ENCODE results near the gene NBPF1. TPM values are rescaled to one million over a fixed set of nuclear protein-coding genes. Genes with fewer than 3 reads are reported as not detected.
A peak's percentile ranks its signal among the peaks of the same experiment; 100 is the strongest.
"Not testable (repeated sequence)": the region's sequence is repeated elsewhere in the genome, so short reads cannot be mapped to it uniquely, and the experiment has no call there.

Gene NBPF1
- total RNA-seq, 1 experiment from 2014 or later: 27.7 TPM

DNA sequence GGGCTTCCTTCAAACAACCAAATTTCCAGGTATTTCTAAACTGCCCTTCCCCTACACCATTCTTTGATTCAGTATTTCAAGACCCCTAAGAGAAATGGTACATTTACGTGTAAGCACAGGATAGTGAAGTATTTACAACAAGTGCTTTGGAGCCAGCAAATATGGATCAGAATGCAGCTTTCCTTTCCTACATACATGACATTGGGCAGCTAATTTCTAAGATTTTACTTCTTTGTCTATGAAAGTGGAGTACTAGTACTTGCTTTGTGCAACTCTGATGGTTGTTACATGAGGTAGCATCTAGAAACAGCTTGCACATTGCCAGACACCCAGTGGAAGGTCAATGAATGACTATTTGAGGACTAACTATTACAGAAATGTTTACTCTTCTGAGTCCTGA lies 38.2 kb upstream of the NBPF1 start:
- H2BK120ac ChIP-seq (ENCODE audit: low read depth, low read length, poor library complexity, severe bottlenecking); H3K79me2 ChIP-seq (ENCODE audit: insufficient read depth, low read length); H4K20me1 ChIP-seq (ENCODE audit: control insufficient read depth, insufficient read depth, insufficient read length); H3K9ac ChIP-seq (ENCODE audit: extremely low read depth, insufficient read length, low read length); H2BK5ac ChIP-seq (ENCODE audit: insufficient read length, low read length); H2BK20ac ChIP-seq (ENCODE audit: low read depth, low read length, poor library complexity, severe bottlenecking); H3K36me3 Mint-ChIP-seq (ENCODE audit: insufficient read depth in 1 of 3, low read depth in 3 of 3); H3K56ac ChIP-seq (ENCODE audit: insufficient read length, low read depth, low read length); H3K23ac ChIP-seq (ENCODE audit: insufficient read length, low read depth, low read length); H3K4me1 Mint-ChIP-seq; H3K27ac ChIP-seq (ENCODE audit: insufficient read length, low read depth, low read length); H3K23me2 ChIP-seq (ENCODE audit: insufficient read length, low read depth, low read length, poor library complexity, severe bottlenecking); H3K18ac ChIP-seq (ENCODE audit: insufficient read length, low read depth, low read length); H4K91ac ChIP-seq (ENCODE audit: insufficient read length, low read depth, low read length); H3K4ac ChIP-seq (ENCODE audit: low read depth, low read length); H3K14ac ChIP-seq (ENCODE audit: insufficient read depth, low read length); H2BK15ac ChIP-seq (ENCODE audit: low read depth, low read length); H3T11ph ChIP-seq (ENCODE audit: low read length); H3K9me3 Mint-ChIP-seq; H2AFZ ChIP-seq (ENCODE audit: low read length); H4K8ac ChIP-seq (replicated peaks; ENCODE audit: insufficient read length, low read depth, low read length); H3K4me1 ChIP-seq (ENCODE audit: insufficient read depth, low read length); H4K5ac ChIP-seq (ENCODE audit: insufficient read length, low read depth, low read length); H3K9me3 ChIP-seq (ENCODE audit: control insufficient read depth, low read depth, low read length); H3K4me3 Mint-ChIP-seq; H3K27ac Mint-ChIP-seq; H3K4me2 ChIP-seq (ENCODE audit: insufficient read depth, insufficient read length, low read length); H3K27me3 ChIP-seq (ENCODE audit: insufficient read depth, low read length); H2BK12ac ChIP-seq (ENCODE audit: insufficient read length, low read depth, low read length); H2AK5ac ChIP-seq (ENCODE audit: insufficient read length, low read length); H3K79me1 ChIP-seq (ENCODE audit: insufficient read depth, low read depth, low read length, poor library complexity, severe bottlenecking): not testable (repeated sequence)
- DNase-seq: peak; percentile 12
- WGBS (ENCODE audit: extremely low coverage, insufficient read length, low lambda C conversion rate): no CpG with 5 or more reads among the region's 1 CpG
- H3K27me3 Mint-ChIP-seq (ENCODE audit: low read depth): peaks cover 22% of the 10 kb centered on the region

DNA sequence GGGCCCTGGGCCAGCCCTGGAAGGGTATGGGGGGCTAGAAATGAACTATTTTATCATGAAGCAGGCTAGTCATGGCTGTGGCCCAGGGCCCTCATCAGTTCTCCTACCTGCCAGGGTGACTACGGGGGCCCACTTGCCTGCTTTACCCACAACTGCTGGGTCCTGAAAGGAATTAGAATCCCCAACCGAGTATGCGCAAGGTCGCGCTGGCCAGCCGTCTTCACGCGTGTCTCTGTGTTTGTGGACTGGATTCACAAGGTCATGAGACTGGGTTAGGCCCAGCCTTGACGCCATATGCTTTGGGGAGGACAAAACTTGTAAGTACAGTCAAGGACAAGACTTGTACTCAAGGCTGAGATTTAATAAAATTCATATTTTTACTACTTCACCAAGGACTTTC lies 36.6 kb upstream of the NBPF1 start:
- H4K20me1 ChIP-seq (ENCODE audit: control insufficient read depth, insufficient read depth, insufficient read length); H3K9ac ChIP-seq (ENCODE audit: extremely low read depth, insufficient read length, low read length); DNase-seq; H3K27me3 ChIP-seq (ENCODE audit: insufficient read depth, low read length); H3K36me3 Mint-ChIP-seq (ENCODE audit: insufficient read depth in 1 of 3, low read depth in 3 of 3); H3K4ac ChIP-seq (ENCODE audit: low read depth, low read length); H3T11ph ChIP-seq (ENCODE audit: low read length); H3K23ac ChIP-seq (ENCODE audit: insufficient read length, low read depth, low read length); H3K79me2 ChIP-seq (ENCODE audit: insufficient read depth, low read length); H2BK20ac ChIP-seq (ENCODE audit: low read depth, low read length, poor library complexity, severe bottlenecking); H2AK5ac ChIP-seq (ENCODE audit: insufficient read length, low read length); H3K4me2 ChIP-seq (ENCODE audit: insufficient read depth, insufficient read length, low read length); H2BK5ac ChIP-seq (ENCODE audit: insufficient read length, low read length); H3K4me3 Mint-ChIP-seq; H3K18ac ChIP-seq (ENCODE audit: insufficient read length, low read depth, low read length); H2BK12ac ChIP-seq (ENCODE audit: insufficient read length, low read depth, low read length); H3K14ac ChIP-seq (ENCODE audit: insufficient read depth, low read length); H4K91ac ChIP-seq (ENCODE audit: insufficient read length, low read depth, low read length); H3K4me1 ChIP-seq (ENCODE audit: insufficient read depth, low read length); H3K23me2 ChIP-seq (ENCODE audit: insufficient read length, low read depth, low read length, poor library complexity, severe bottlenecking); H3K9me3 Mint-ChIP-seq; H4K5ac ChIP-seq (ENCODE audit: insufficient read length, low read depth, low read length); H2BK120ac ChIP-seq (ENCODE audit: low read depth, low read length, poor library complexity, severe bottlenecking); H3K27ac Mint-ChIP-seq; H3K27ac ChIP-seq (ENCODE audit: insufficient read length, low read depth, low read length); H4K8ac ChIP-seq (replicated peaks; ENCODE audit: insufficient read length, low read depth, low read length); H2BK15ac ChIP-seq (ENCODE audit: low read depth, low read length); H2AFZ ChIP-seq (ENCODE audit: low read length); H3K56ac ChIP-seq (ENCODE audit: insufficient read length, low read depth, low read length); H3K4me1 Mint-ChIP-seq; H3K9me3 ChIP-seq (ENCODE audit: control insufficient read depth, low read depth, low read length); H3K79me1 ChIP-seq (ENCODE audit: insufficient read depth, low read depth, low read length, poor library complexity, severe bottlenecking): not testable (repeated sequence)
- no CpG with 5 or more reads among the region's 9 CpGs for WGBS (ENCODE audit: extremely low coverage, insufficient read length, low lambda C conversion rate)
- H3K27me3 Mint-ChIP-seq (ENCODE audit: low read depth): peaks cover 28% of the 10 kb centered on the region
